Measurements from ENCODE around the gene SLC47A1. TPM values are rescaled to one million over a fixed set of nuclear protein-coding genes. Genes with fewer than 3 reads are reported as not detected.
"Not testable (repeated sequence)": the region's sequence is repeated elsewhere in the genome, so short reads cannot be mapped to it uniquely, and the experiment has no call there.

The SLC47A1 gene
- total RNA-seq, 1 donor: 1.1 TPM

GRCh38 chr17:19574956-19575355, 41.3 kb downstream of the SLC47A1 start:
- Histone ChIP-seq H3K36me3 (ENCODE audit: insufficient read depth, low read length) (no peaks in the 10 kb centered on the region), H3K79me2 (ENCODE audit: insufficient read depth, low read length) (no peaks in the 10 kb centered on the region), H3K27ac (ENCODE audit: low read depth, low read length) (no peak overlapping the region), H2AFZ (ENCODE audit: low read length) (no peak overlapping the region), H3K4me3 (ENCODE audit: insufficient read depth, low read length) (no peak overlapping the region), H3K9me3 (ENCODE audit: low read depth, low read length) (no peaks in the 10 kb centered on the region), H4K20me1 (ENCODE audit: insufficient read depth, low read length) (no peaks in the 10 kb centered on the region), H3K4me2 (ENCODE audit: insufficient read depth, low read length) (no peak overlapping the region), H3K27me3 (ENCODE audit: insufficient read depth, low read length) (peaks cover 26% of the 10 kb centered on the region), H3K4me1 (ENCODE audit: insufficient read depth, low read length) (peaks cover 2% of the 10 kb centered on the region)
- TF ChIP-seq CTCF (IDR thresholded peaks at IDR 0.05; ENCODE audit: extremely low read depth, low read depth, low read length): no peak
- DNase-seq (ENCODE audit: insufficient read length, low spot score, missing footprints): peak; percentile 62

- Histone ChIP-seq H4K20me1 (ENCODE audit: insufficient read depth, low read length) (no peaks in the 10 kb centered on the region), H3K4me3 (ENCODE audit: insufficient read depth, low read length) (no peak overlapping the region), H3K79me2 (ENCODE audit: insufficient read depth, low read length) (no peaks in the 10 kb centered on the region), H3K4me2 (ENCODE audit: insufficient read depth, low read length) (no peak overlapping the region), H3K9me3 (ENCODE audit: low read depth, low read length) (no peaks in the 10 kb centered on the region), H3K27me3 (ENCODE audit: insufficient read depth, low read length) (peaks cover 19% of the 10 kb centered on the region), H3K36me3 (ENCODE audit: insufficient read depth, low read length) (no peaks in the 10 kb centered on the region), H3K4me1 (ENCODE audit: insufficient read depth, low read length) (no peaks in the 10 kb centered on the region), H3K27ac (ENCODE audit: low read depth, low read length) (no peak overlapping the region), H2AFZ (ENCODE audit: low read length) (no peak overlapping the region)
- DNase-seq (ENCODE audit: insufficient read length, low spot score, missing footprints): peak; percentile 91
- TF ChIP-seq CTCF (IDR thresholded peaks at IDR 0.05; ENCODE audit: extremely low read depth, low read depth, low read length): peak; percentile 11
Measured at GRCh38 chr17:19578545-19578944, 44.9 kb downstream of the SLC47A1 start.

- no peaks in the 10 kb centered on the region for H3K9me3 ChIP-seq (ENCODE audit: low read depth, low read length)
- H2AFZ ChIP-seq (ENCODE audit: low read length): no peak overlapping the region
- H3K4me3 ChIP-seq (ENCODE audit: insufficient read depth, low read length): no peak overlapping the region
- DNase-seq (ENCODE audit: insufficient read length, low spot score, missing footprints): peak; percentile 78
- H3K27me3 ChIP-seq (ENCODE audit: insufficient read depth, low read length): peaks cover 19% of the 10 kb centered on the region
- H3K79me2 ChIP-seq (ENCODE audit: insufficient read depth, low read length): no peaks in the 10 kb centered on the region
- no peaks in the 10 kb centered on the region for H3K4me1 ChIP-seq (ENCODE audit: insufficient read depth, low read length)
- H3K4me2 ChIP-seq (ENCODE audit: insufficient read depth, low read length): no peak overlapping the region
- H3K36me3 ChIP-seq (ENCODE audit: insufficient read depth, low read length): no peaks in the 10 kb centered on the region
- TF ChIP-seq CTCF (IDR thresholded peaks at IDR 0.05; ENCODE audit: extremely low read depth, low read depth, low read length): no peak
- H3K27ac ChIP-seq (ENCODE audit: low read depth, low read length): no peak overlapping the region
- no peaks in the 10 kb centered on the region for H4K20me1 ChIP-seq (ENCODE audit: insufficient read depth, low read length)
Measured at GRCh38 chr17:19579192-19579761, 45.6 kb downstream of the SLC47A1 start.

GRCh38 chr17:19579867-19580565, 46.4 kb downstream of the SLC47A1 start:
- Histone ChIP-seq H3K27me3 (ENCODE audit: insufficient read depth, low read length) (peaks cover 19% of the 10 kb centered on the region), H3K4me1 (ENCODE audit: insufficient read depth, low read length) (no peaks in the 10 kb centered on the region), H4K20me1 (ENCODE audit: insufficient read depth, low read length) (no peaks in the 10 kb centered on the region), H3K4me3 (ENCODE audit: insufficient read depth, low read length) (peak overlapping the region; percentile 64), H3K9me3 (ENCODE audit: low read depth, low read length) (no peaks in the 10 kb centered on the region), H2AFZ (ENCODE audit: low read length) (peak overlapping the region; percentile 81), H3K27ac (ENCODE audit: low read depth, low read length) (no peak overlapping the region), H3K79me2 (ENCODE audit: insufficient read depth, low read length) (no peaks in the 10 kb centered on the region), H3K4me2 (ENCODE audit: insufficient read depth, low read length) (peak overlapping the region; percentile 76), H3K36me3 (ENCODE audit: insufficient read depth, low read length) (no peaks in the 10 kb centered on the region)
- DNase-seq (ENCODE audit: insufficient read length, low spot score, missing footprints): peak; percentile 92
- no peak for TF ChIP-seq CTCF (IDR thresholded peaks at IDR 0.05; ENCODE audit: extremely low read depth, low read depth, low read length)

- H3K79me2 ChIP-seq (ENCODE audit: insufficient read depth, low read length); DNase-seq (ENCODE audit: insufficient read length, low spot score, missing footprints); H4K20me1 ChIP-seq (ENCODE audit: insufficient read depth, low read length); H3K9me3 ChIP-seq (ENCODE audit: low read depth, low read length); H3K36me3 ChIP-seq (ENCODE audit: insufficient read depth, low read length); H3K4me3 ChIP-seq (ENCODE audit: insufficient read depth, low read length); H3K27ac ChIP-seq (ENCODE audit: low read depth, low read length); H2AFZ ChIP-seq (ENCODE audit: low read length); H3K4me1 ChIP-seq (ENCODE audit: insufficient read depth, low read length): not testable (repeated sequence)
- Histone ChIP-seq H3K4me2 (ENCODE audit: insufficient read depth, low read length) (peak overlapping the region; percentile 76), H3K27me3 (ENCODE audit: insufficient read depth, low read length) (peaks cover 19% of the 10 kb centered on the region)
Measured at GRCh38 chr17:19580566-19580920, 46.9 kb downstream of the SLC47A1 start.

- H3K9me3 ChIP-seq (ENCODE audit: low read depth, low read length); H3K79me2 ChIP-seq (ENCODE audit: insufficient read depth, low read length); H3K4me1 ChIP-seq (ENCODE audit: insufficient read depth, low read length); H3K4me3 ChIP-seq (ENCODE audit: insufficient read depth, low read length); DNase-seq (ENCODE audit: insufficient read length, low spot score, missing footprints); H4K20me1 ChIP-seq (ENCODE audit: insufficient read depth, low read length); H3K4me2 ChIP-seq (ENCODE audit: insufficient read depth, low read length); H3K36me3 ChIP-seq (ENCODE audit: insufficient read depth, low read length); H2AFZ ChIP-seq (ENCODE audit: low read length); H3K27ac ChIP-seq (ENCODE audit: low read depth, low read length): not testable (repeated sequence)
- H3K27me3 ChIP-seq (ENCODE audit: insufficient read depth, low read length): peaks cover 19% of the 10 kb centered on the region
Measured at GRCh38 chr17:19582152-19582551, 48.5 kb downstream of the SLC47A1 start.

Measured in osteoblast (primary cell).